DMS 273 treated with DMSO at 0.1 percent for 48 hours (cell line): Measurements from ENCODE around the gene KRT3.
"Not testable (repeated sequence)": the region's sequence is repeated elsewhere in the genome, so short reads cannot be mapped to it uniquely, and the experiment has no call there.

Experiments
- DNase-seq: peaks from one replicate; lab custom pipeline; 2025; lab: John Stamatoyannopoulos, UW

Gene KRT3

DNA sequence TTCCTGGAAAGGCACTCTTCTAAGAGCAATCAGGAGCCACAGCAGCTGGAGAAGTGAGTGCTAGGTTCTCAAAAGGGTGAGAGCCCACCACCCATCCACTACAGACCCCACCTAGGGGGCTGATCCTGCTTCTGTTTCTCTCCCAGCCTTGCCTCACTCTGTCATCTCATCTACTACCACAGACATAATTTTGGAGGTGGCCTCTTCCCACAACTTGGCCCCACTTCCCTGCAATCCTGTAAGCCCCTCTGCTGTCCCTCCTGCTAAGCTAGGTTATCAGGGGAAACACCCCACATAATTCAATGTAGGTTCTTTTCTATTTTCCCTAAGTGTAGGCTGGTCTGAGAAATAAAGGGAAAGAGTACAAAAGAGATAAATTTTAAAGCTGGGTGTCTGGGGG is 35.3 kb downstream of the KRT3 start:
- no peak for DNase-seq

DNA sequence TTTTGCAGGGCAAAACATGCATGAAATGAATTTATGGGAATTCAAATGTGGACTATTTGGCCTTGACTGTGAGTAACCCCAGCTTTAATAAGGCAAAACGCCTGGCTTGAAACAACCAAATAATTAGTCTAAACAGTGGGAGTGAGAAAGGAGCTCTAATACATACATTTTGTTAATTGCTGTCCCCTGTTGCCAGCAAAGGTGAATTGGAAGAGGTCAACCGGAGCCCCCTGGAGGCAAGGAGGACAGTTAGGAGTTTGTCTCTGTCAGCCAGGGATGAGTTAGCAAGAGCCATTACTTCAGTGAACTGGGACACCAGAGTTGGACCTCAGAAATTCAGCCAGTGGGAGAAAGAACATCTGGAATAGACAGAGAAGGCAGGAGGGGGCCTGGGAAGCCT is 36.2 kb downstream of the KRT3 start:
- DNase-seq = no peak

GRCh38 chr12:52759218-52759617 is 36.7 kb downstream of the KRT3 start:
- no peak for DNase-seq

DNA sequence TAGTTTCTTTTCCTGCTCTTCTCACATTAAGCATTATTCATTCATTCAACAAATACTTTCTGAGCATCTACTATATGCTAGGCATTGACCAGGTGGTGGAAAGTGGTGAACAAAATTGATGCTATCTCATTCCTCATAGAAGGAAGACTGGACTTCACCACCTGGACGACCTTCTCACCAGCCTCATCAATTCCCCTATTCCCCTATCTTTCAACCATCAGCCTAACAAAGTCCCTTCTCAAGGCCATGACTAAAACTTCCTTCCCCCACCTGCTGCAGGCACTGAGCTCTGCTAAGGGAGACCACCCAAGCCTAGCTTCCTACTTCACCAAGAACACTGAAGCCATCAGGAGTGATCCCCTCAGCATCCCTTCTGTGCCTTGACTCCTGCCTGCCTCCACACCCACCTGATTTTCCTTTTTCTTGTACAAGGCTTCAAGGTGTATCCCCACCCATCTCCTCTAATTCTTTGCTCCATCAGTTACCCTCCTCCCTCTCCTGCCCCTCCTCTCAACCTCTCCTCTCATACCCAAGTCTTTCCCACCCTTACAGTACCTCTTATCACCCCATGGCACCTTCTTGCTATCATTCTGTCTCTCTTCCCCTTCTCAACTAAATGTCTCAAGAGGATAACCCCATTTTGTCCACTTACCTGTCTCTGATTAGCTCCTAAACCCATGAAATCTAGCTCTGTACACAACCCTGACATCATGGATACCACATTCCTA is 38.3 kb downstream of the KRT3 start:
- no peak for DNase-seq

- no peak for DNase-seq
These were observed 39.5 kb downstream of the KRT3 start for GRCh38 chr12:52756281-52756960.

DNA sequence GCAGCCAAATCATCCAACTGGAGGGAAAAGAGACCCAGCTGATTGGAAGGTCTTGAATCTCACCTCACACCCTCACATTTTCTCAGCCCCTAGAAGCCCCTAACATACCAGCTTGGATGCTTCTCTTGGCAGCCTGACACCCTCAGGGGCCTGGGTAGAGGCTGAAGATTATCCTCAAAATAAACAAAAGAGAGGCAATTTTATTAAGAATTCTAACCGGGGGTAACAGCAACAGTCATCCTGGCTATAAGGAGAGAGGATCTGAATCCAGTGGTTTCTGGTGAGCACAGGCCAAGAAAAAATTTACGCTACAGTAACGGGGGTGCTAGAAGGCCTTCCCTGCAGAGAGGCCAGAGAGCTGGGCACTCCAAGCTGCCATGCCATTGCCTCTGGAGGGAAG is 40.4 kb downstream of the KRT3 start:
- DNase-seq = no peak

DNA sequence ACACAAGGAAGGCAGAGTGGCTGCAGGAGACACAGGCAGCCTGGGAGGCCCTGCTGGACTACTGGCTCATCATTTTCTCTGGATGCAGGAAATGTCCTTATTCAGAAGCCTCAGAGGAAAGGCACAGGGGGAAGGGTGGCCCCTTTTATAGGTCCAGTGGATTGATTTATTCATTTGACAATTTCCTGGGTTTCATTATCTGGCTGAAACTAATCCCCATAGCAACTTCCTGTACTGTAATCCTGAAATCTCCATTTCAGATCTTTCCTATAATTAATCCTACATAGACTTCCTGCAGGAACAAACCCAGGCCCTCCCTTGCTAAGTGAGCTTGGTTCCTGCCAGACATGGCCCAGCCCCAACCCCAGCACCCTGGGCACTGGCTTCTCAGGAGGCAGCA is 41.8 kb downstream of the KRT3 start:
- no peak for DNase-seq

- no peak for DNase-seq
These were observed 42.6 kb downstream of the KRT3 start for GRCh38 chr12:52753283-52753682.

GRCh38 chr12:52752516-52752915 is 43.4 kb downstream of the KRT3 start:
- DNase-seq = no peak

DNA sequence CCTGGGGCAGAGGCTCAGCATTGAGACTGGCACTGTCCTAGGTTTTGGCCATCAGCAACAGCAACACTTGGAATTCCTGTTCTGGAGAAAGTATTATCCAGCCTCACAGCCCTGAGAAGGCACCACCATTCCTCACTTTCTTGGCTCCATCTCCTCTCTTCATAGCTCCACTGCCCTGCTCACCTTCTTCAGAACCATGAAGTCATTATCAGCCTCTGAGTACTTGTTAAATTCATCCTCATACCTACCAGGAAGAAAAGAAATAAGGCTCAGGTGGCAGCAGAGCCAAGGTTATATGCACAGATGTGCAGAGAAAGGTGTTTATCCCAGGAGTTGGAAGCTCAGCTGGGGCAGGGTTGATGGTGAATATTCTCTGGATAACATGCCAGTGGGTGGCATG is 44.1 kb downstream of the KRT3 start:
- DNase-seq = no peak

GRCh38 chr12:52750532-52750931 is 45.4 kb downstream of the KRT3 start:
- not testable (repeated sequence) for DNase-seq

- DNase-seq = no peak
These were observed 46.1 kb downstream of the KRT3 start for GRCh38 chr12:52749827-52750226.

GRCh38 chr12:52748578-52748977 is 47.3 kb downstream of the KRT3 start:
- no peak for DNase-seq

DNA sequence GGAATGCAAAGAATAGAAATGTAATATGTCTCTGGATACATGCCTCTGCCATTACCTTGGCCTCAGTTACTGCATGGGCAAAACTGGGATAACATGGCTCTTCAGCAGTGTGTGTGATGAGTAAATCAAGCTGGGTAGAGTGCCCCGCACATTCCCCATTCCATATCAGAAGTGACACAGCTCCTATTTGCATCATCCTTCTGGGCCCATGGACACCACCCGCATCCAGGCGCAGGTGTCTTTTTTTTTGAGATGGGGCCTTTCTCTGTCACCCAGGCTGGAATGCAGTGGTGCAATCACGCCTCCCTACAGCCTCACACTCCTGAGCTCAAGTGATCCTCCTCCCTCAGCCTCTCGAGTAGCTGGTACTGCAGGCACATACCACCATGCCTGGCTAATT is 50.4 kb downstream of the KRT3 start:
- DNase-seq = no peak

- no peak for DNase-seq
These were observed 51.3 kb downstream of the KRT3 start for GRCh38 chr12:52744493-52745156.

GRCh38 chr12:52742822-52743457 is 53.0 kb downstream of the KRT3 start:
- no peak for DNase-seq

DNA sequence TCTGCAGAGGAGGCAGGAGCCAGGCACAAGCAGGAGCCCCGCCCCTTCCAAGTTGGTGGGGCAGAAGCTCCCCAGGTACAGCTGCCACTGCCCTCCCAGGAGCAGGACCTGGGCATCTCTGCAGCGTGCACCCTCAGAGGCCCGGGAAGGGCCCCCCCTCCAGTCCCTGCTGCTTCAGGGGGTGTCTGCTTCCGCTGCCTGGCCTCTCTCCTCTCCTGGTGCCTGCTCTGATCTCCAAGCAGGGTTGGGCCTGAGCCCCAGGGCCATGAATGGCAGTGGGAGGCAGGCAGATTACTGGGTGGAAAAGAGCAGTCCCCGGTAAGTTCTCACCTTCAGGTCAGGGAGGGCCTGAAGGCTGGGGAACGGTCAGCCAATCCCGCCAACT is 53.7 kb downstream of the KRT3 start:
- no peak for DNase-seq

- DNase-seq = no peak
These were observed 54.3 kb downstream of the KRT3 start for GRCh38 chr12:52741375-52742195.

- peak; percentile 12 for DNase-seq
These were observed 55.3 kb downstream of the KRT3 start for GRCh38 chr12:52740584-52740983.

GRCh38 chr12:52739963-52740362 is 56.0 kb downstream of the KRT3 start:
- no peak for DNase-seq
